DMS 273 (cell line): Measurements from ENCODE around the gene VPS37B.
"Not testable (repeated sequence)": the region's sequence is repeated elsewhere in the genome, so short reads cannot be mapped to it uniquely, and the experiment has no call there.

ENCODE experiments used
- DNase-seq: peaks from one replicate; lab custom pipeline; 2025; ENCODE audit not compliant: unreplicated experiment; lab: John Stamatoyannopoulos, UW

VPS37B gene

DNA sequence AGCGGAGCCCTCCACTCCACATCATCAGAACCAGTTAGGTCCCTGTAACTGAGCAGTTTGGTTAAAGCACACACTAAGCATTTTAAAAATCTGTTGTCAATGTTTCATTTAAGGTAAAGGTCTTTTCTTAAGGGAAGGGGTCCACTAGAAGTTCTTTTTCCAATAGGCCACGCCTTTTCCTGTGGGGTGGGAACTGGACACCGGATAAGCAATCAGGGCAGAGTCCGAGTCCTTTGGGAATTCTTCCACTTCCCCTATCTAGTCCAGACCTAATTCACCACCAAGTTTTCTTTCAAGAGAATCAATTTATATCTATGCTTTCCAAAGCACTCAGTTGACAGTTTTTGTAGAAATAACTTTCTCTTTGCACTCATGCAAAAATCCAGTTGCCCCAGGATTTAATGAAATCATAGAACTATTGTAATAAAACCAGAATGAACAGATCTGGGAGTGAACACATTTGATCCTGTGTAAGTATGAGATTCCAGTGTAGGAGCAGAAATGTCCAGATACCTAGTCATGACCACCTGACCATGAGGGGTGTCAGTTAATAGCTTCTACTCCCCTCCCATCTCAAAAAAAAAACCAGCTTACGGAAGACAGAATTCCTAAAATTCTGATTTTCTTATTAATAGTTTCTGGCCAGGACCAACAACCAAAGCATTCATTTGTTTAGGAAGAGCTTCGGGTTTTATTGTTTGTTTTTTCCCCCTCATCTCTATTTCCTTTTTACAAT lies 11.7 kb downstream of the VPS37B start:
- no peak for DNase-seq

DNA sequence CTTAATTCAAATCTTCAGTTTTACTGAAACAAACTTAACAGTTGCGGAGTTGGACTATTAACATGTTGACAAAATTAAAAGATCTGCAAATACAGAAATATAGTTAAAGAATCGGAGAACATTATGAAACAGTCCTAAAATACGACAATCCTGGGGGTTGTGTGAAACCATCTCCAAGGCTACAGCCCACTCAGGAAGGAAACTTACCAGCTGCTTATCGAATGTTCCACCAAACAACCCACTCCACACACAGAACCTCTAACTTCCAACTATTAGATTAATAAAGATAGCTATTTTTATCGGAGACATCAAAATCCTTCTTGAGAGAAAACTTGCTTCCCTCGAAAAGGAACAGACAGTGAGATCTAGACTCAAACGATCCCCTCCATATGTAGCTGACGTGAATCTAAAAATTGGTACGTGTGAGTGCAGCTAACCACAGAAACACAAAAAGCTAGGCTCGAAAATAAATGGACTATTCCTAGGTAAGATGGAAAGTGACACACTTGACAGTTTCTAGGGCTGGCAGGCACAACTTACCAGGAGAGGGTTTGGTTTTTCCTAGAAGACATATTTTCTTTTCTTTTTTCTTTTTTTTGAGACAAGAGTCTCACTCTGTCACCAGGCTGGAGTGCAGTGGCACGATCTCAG lies 12.9 kb downstream of the VPS37B start:
- DNase-seq, result no peak

- DNase-seq, result peak; percentile 61
Measured at GRCh38 chr12:122880668-122881067, 15.3 kb downstream of the VPS37B start.

GRCh38 chr12:122880155-122880667 lies 15.7 kb downstream of the VPS37B start:
- DNase-seq, result no peak

GRCh38 chr12:122878780-122879612 lies 16.9 kb downstream of the VPS37B start:
- DNase-seq, result no peak

DNA sequence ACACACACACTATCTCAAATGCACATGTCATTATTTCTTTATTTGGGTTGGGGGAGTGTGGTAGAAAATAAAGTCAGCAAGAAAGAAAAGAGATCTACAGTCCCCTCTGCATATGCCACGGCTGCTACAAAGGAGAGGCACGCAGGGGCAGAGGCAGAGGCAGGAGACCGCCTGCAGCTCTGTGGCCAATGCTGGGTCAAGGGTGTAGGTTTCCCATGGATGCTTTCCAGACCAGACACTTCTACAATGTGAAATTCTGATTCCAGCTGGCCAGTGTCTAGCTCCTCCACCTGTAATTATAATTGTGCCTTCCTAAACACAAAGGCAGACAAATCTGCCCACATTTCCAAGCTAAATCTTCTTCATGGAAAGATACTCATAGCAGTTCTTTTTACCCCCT lies 19.2 kb downstream of the VPS37B start:
- DNase-seq, result no peak

- DNase-seq, result not testable (repeated sequence)
Measured at GRCh38 chr12:122876281-122876680, 19.6 kb downstream of the VPS37B start.

DNA sequence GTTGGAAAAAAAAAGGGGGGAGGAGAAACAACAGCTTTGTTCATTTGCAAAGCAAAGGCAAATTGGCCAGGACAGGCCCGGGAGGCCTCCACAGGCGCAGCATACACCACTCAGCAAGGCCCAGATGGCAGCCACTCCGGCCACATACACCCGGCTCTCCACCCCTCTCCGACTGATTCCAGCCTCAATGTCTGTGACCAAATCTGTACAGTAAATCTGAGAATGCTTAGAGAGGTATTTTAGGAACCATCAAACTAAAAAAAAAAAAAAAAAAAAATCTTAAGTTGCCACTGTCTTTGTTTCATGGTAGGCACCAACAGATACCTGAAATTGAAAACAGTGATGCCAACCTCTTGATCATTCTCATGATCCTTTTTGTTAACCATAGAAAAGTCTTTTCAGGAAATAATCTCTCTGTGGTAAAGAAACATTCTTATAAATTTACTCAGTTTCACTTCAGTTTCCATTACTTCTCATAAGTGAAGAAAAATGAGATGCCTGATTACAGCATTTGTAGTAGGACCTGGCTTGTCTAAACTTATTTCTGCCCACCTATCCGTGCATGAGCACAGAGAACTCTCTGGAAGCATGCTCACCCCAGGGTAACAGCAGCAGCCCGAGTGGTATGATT lies 20.2 kb downstream of the VPS37B start:
- DNase-seq, result no peak

GRCh38 chr12:122874081-122874480 lies 21.8 kb downstream of the VPS37B start:
- no peak for DNase-seq

DNA sequence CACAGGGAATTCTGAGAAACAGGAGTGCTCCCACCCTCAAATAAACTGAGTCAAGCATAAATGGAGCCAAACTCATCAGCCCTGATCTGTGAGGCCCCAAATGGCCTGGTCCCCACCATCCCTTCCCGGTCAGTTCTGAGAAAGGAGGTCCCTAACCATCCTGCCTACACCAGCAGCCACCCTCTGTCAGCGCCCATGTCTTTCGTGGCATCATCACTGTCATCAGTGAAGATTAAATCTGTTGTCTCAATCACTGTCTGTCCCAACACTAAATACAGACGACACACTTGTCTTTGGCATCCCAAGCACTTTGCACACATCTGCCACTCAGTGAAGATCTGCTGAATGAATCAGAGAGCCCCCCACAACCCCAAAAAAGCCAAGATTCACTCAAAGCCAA lies 22.4 kb downstream of the VPS37B start:
- DNase-seq, result no peak

- no peak for DNase-seq
Measured at GRCh38 chr12:122872815-122873361, 23.0 kb downstream of the VPS37B start.

DNA sequence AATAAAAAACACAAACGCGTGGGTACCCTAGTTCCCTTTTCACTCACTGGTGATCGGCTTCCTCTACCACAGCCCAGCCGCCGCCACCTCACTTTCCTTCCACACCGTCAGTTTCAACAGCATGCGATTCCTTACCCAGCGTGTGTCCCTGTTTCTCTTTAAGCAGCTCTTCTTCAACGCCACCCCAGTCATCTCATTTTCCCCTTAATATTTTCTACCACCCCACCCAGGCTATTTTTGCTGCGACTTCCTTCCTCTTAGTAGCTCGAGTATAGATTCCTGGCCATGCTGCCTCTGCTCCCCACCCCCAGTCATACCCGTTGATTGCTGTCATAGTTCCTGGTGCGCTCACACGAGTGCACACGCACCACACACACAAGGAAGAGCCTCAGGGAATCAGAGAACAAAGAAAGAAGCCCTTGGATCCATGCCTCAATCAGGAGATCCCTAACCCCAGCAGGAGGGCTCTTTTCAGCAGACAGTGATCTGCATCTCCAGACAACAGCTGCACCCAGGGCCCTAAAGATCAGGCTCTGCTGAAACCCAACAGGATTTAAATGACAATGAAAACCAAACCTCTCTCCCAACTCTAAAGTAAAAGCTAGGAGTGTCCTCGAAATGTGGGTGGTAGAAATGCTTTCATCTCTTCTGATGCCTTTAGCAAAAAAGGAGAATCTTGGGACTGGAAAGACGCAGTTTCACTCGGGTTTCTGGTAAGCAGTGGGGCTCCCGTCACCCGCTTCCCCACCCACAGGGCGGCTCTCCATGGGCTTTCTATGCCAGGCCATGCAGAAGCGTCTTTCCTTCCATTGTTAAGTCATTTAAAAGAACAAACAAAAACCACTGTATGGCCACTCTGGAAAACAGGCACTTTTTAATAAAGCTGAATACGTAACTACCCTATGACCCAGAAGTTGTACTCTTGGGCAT lies 23.8 kb downstream of the VPS37B start:
- no peak for DNase-seq

GRCh38 chr12:122870867-122871664 lies 24.9 kb downstream of the VPS37B start:
- peak; percentile 26 for DNase-seq

DNA sequence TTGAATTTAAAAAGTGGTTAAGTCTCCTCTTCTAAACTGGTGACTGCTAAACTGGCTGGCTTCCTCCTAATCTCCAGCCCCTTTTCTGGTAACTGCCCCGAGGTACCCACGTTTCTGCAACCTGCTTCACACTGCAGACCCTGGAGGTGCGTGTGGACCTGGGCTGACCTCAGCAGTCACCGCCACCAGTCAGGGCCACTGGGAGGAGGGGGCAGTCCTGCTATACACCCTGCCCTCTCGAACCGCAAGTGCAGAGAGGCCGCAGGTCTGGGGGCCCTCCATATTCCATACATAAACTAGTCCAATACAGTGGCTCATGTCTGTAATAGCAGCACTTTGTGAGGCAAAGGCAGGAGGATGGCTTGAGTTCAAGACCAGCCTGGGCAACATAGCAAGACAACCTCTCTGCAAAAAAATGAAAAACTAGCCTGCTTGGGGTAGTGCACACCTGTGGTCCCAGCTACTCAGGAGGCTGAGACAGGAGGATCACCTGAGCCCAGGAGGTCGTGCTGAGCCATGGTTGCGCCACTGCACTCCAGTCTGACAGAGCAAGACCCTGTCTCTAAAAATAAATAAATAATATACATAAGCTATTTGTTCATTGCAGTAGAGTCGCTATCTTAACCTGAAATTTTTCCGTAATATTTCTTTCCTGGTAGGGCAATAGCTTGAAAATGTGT lies 25.6 kb downstream of the VPS37B start:
- DNase-seq, result no peak

- no peak for DNase-seq
Measured at GRCh38 chr12:122869207-122869973, 26.5 kb downstream of the VPS37B start.

GRCh38 chr12:122868471-122869177 lies 27.3 kb downstream of the VPS37B start:
- no peak for DNase-seq
